WI38 (cell line): ENCODE measurements around the gene AJM1.
"Not testable (repeated sequence)": the region's sequence is repeated elsewhere in the genome, so short reads cannot be mapped to it uniquely, and the experiment has no call there.

Source experiments
- H3K4me3 ChIP-seq: 2 replicates; pipeline ENCODE4 v1.5.1; 2011; ENCODE audit warnings: low read depth, mild to moderate bottlenecking, control low read depth, low read length
- TF ChIP-seq, protein P1 (sequence below): IDR thresholded peaks from 2 replicates; pipeline ENCODE4 v1.5.1; 2012; ENCODE audit warnings: low read depth, mild to moderate bottlenecking, control low read depth, low read length

Gene AJM1

DNA sequence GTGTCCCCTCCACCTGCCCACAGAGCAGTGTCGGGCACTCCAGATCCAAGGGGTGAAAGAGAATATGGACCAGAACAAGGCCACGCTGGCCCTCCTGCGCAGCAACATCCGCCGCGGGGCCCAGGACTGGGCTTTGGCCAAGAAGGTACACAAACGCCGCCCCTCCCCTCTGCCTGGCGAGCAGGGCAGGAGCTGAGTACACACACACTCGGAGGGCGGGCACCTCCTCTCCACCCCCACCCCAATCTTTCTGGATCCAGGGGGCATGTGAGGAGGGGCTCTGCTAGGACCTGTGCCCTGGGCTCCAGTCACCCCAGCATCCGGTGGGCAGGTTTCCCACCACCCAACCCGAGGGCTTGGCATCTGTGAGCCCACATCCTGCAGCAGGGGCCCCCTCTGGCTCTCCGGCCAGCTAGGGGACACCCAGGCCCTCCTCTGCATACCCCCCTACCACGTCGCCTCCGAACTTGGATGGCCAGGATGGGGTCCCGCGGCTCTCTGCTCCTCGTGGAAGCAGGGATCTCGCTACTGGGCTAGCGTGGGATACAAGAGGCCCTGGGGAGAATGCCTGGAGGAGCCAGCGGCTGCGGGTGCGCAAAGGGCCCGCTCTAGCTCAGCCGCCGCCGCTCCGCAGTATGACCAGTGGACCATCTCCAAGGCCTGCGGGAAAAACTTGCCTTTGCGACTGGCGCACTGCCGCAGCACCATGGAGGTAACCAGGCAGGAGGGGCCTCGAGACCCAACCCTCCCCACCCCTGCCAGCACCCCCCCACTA lies 43.0 kb upstream of the AJM1 start:
- no peak overlapping the region for H3K4me3 ChIP-seq
- TF ChIP-seq, protein P1, sequence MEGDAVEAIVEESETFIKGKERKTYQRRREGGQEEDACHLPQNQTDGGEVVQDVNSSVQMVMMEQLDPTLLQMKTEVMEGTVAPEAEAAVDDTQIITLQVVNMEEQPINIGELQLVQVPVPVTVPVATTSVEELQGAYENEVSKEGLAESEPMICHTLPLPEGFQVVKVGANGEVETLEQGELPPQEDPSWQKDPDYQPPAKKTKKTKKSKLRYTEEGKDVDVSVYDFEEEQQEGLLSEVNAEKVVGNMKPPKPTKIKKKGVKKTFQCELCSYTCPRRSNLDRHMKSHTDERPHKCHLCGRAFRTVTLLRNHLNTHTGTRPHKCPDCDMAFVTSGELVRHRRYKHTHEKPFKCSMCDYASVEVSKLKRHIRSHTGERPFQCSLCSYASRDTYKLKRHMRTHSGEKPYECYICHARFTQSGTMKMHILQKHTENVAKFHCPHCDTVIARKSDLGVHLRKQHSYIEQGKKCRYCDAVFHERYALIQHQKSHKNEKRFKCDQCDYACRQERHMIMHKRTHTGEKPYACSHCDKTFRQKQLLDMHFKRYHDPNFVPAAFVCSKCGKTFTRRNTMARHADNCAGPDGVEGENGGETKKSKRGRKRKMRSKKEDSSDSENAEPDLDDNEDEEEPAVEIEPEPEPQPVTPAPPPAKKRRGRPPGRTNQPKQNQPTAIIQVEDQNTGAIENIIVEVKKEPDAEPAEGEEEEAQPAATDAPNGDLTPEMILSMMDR: no peak

DNA sequence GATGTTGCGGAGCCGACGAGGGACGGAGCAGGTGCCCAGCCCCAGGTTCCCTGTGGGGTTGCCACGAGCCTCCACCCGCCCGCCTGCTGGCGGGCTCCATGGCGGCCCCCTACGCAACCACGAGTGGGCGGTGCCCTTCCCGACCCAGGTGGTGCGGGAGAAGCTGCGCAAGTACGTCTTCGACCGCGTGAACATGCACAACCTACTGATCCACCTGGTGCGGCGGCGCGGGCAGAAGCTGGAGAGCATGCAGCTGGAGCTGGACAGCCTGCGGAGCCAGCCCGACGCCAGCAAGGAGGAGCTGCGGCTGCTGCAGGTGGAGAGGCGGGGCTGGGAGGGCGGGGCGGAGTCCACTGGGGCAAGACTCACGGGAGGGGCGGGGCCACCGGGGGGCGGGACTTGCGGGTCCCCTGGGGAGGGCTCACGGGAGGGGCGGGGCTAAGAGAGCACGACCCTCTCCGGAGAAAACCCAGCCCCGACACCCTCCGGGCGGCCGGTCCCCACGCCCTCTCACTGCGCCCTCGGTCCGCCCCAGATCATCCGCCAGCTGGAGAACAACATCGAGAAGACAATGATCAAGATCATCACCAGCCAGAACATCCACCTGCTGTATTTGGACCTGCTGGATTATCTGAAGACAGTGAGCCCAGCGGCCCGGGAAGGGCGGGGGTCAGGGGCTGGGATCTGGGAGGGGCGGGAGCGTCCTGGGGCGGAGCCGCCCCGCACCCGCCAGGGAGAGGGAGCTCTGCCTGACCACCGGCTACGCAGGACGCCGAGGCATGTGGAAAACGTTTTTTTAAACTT lies 42.2 kb upstream of the AJM1 start:
- TF ChIP-seq, protein P1: no peak
- no peak overlapping the region for H3K4me3 ChIP-seq

DNA sequence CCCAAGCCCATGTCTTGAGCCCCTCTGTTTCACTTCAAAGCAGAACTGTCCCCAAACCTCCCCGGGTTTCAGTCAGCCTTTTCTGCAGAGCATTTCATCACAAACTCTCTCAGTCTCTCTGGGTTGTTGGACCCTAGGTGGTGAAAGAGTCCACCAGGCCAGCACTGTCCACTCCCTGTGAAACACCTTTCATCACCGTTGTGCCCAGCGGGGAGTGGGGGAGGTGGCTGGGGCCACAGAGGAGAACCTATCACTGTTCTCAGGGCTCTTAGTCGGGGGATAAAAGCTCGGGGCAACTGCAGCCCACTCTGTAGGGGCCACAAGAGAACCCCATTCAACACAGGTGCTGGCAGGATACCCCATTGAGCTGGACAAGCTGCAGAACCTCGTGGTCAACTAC lies 40.0 kb upstream of the AJM1 start:
- no peak overlapping the region for H3K4me3 ChIP-seq
- TF ChIP-seq, protein P1: no peak

DNA sequence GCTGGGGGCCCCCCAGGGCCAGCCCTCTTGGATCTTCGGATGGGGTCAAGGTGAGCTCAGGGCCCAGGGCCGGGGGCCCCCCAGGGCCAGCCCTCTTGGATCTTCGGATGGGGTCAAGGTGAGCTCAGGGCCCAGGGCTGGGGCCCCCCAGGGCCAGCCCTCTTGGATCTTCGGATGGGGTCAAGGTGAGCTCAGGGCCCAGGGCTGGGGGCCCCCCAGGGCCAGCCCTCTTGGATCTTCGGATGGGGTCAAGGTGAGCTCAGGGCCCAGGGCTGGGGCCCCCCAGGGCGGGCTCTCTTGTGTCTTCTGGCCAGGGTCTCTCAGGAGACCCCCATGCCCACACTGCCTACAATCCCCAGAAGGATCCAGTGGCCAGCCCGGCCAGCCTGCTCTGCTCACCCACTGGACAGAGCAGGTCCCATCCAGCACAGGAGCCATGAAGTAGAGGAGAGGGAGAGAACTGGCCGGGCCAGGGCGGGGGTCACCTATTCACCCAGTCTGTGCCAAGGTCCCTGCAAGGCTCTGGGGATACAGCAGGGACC lies 39.2 kb upstream of the AJM1 start:
- H3K4me3 ChIP-seq: not testable (repeated sequence)

- H3K4me3 ChIP-seq: no peak overlapping the region
Measured at GRCh38 chr9:136803551-136804508, 38.4 kb upstream of the AJM1 start.

GRCh38 chr9:136804509-136805206 lies 37.6 kb upstream of the AJM1 start:
- TF ChIP-seq, protein P1: no peak
- H3K4me3 ChIP-seq: no peak overlapping the region

More at GRCh38 chr9:136803551-136804508, 38.4 kb upstream of the AJM1 start:
- TF ChIP-seq, protein P1: no peak
